B cell (primary cell): ENCODE measurements around the gene SRGAP1. TPM values are rescaled to one million over a fixed set of nuclear protein-coding genes. Genes with fewer than 3 reads are reported as not detected.

Experiments used
- ATAC-seq: fragments of 200-7000 bp; cut with Tn5 transposase; one replicate; pipeline ENCODE4 v1.10.0; 2021; ENCODE audit warnings: low read depth, mild to moderate bottlenecking, moderate number of reproducible peaks, moderate library complexity
- CTCF ChIA-PET: fragments of 350-600 bp; sonication (Branson Sonifier 250); formaldehyde crosslinking; loops from one replicate; lab custom pipeline; 2021; ENCODE audit warnings: antibody characterized with exemption, inconsistent platforms; lab: Charles Lee
- POLR2A ChIA-PET: fragments of 350-600 bp; sonication (Branson Sonifier 250); formaldehyde crosslinking; loops from one replicate; lab custom pipeline; 2021; ENCODE audit warnings: antibody characterized with exemption; lab: Charles Lee
- DNase-seq: peaks from one replicate; pipeline ENCODE4 v3.0.0; 2013
- H2AFZ ChIP-seq: 2 replicates; pipeline ENCODE4 v1.6.1; 2012; ENCODE audit warnings: mild to moderate bottlenecking, low read depth, low read length; ENCODE audit not compliant: insufficient read depth, poor library complexity, severe bottlenecking
- H3K27ac ChIP-seq, 2 donors: 1 replicate in 1 of 2; 2 replicates in 1 of 2; pipeline ENCODE4 v1.5.1; 2012 to 2013; ENCODE audit warnings: low read length in 2 of 2, mild to moderate bottlenecking in 2 of 2, moderate library complexity in 1 of 2
- H3K27me3 ChIP-seq, 4 experiments: fragments of 200-600 bp in 1 of 4; sonication (generic) in 1 of 4; replicated peaks in 1 of 4; 1 replicate in 2 of 4; 2 replicates in 2 of 4; pipeline versions ENCODE4 v1.6.1 to v1.7.0; 2013 to 2016; ENCODE audit warnings: low read length in 3 of 4, mild to moderate bottlenecking in 2 of 4, mixed read lengths in 1 of 4, moderate library complexity in 1 of 4; ENCODE audit not compliant: insufficient read depth in 4 of 4, control insufficient read depth in 3 of 4; ENCODE audit errors: control extremely low read depth in 1 of 4
- H3K36me3 ChIP-seq, 2 experiments: replicated peaks in 1 of 2; 1 replicate in 1 of 2; 2 replicates in 1 of 2; pipeline versions ENCODE4 v1.6.1 to v1.7.1; 2013; ENCODE audit warnings: low read length in 1 of 2; ENCODE audit not compliant: insufficient read depth in 2 of 2, control insufficient read depth in 1 of 2; ENCODE audit errors: control extremely low read depth in 1 of 2, extremely low read depth in 1 of 2
- H3K4me1 ChIP-seq, 2 donors: fragments of 200-600 bp in 1 of 2; sonication (generic) in 1 of 2; 1 replicate in 1 of 2; 2 replicates in 1 of 2; pipeline versions ENCODE4 v1.5.1 to v1.6.1; 2013 to 2017; ENCODE audit warnings: low read length in 2 of 2; ENCODE audit not compliant: control insufficient read depth in 2 of 2, insufficient read depth in 2 of 2
- H3K4me2 ChIP-seq: replicated peaks from 2 replicates; pipeline ENCODE3; 2012; ENCODE audit warnings: mild to moderate bottlenecking, low read depth, low read length; ENCODE audit not compliant: poor library complexity, severe bottlenecking
- H3K4me3 ChIP-seq, 5 experiments: fragments of 200-600 bp in 1 of 5; sonication (generic) in 1 of 5; 1 replicate in 3 of 5; 2 replicates in 2 of 5; pipeline versions ENCODE4 v1.5.1 to v1.7.0; 2011 to 2016; ENCODE audit warnings: low read length in 4 of 5, mild to moderate bottlenecking in 4 of 5, low read depth in 2 of 5, control low read depth in 1 of 5, moderate library complexity in 1 of 5; ENCODE audit not compliant: insufficient read depth in 1 of 5; ENCODE audit errors: control extremely low read depth in 1 of 5, extremely low read depth in 1 of 5
- H3K79me2 ChIP-seq: fragments of 200-600 bp; sonication (generic); one replicate; pipeline ENCODE4 v1.6.0; 2016; ENCODE audit warnings: low read length; ENCODE audit not compliant: control insufficient read depth, insufficient read depth
- H3K9ac ChIP-seq: fragments of 200-600 bp; sonication (generic); 2 replicates; pipeline ENCODE4 v1.6.1; 2017; ENCODE audit warnings: mild to moderate bottlenecking, low read length, moderate library complexity
- H3K9me3 ChIP-seq, 3 donors: one replicate each; pipeline versions ENCODE4 v1.6.1 to v1.7.1; 2013; ENCODE audit warnings: low read length in 2 of 3; ENCODE audit not compliant: control insufficient read depth in 2 of 3, insufficient read depth in 1 of 3; ENCODE audit errors: control extremely low read depth in 1 of 3
- H4K20me1 ChIP-seq: 2 replicates; pipeline ENCODE4 v1.6.0; 2012; ENCODE audit warnings: mild to moderate bottlenecking, low read length; ENCODE audit not compliant: insufficient read depth, control insufficient read depth, poor library complexity, severe bottlenecking
- H3K27ac Mint-ChIP-seq: one replicate; pipeline ENCODE4 v1.8.0; 2021; ENCODE audit warnings: mixed read lengths
- H3K27me3 Mint-ChIP-seq: one replicate; pipeline ENCODE4 v1.8.0; 2021; ENCODE audit warnings: mixed read lengths
- H3K4me1 Mint-ChIP-seq: one replicate; pipeline ENCODE4 v1.8.0; 2021; ENCODE audit warnings: mixed read lengths
- H3K4me3 Mint-ChIP-seq: one replicate; pipeline ENCODE4 v1.8.0; 2021; ENCODE audit warnings: mixed read lengths
- H3K9me3 Mint-ChIP-seq: one replicate; pipeline ENCODE4 v1.8.0; 2022; ENCODE audit warnings: mixed read lengths; ENCODE audit not compliant: insufficient read depth
- CTCF ChIP-seq: fragments of 200-600 bp; IDR thresholded peaks from one replicate; pipeline ENCODE4 v1.8.0; 2022; ENCODE audit warnings: antibody characterized with exemption, mild to moderate bottlenecking
- EZH2 ChIP-seq: IDR thresholded peaks from 2 replicates; pipeline ENCODE4 v1.6.1; 2012; ENCODE audit warnings: borderline replicate concordance, low read depth, mild to moderate bottlenecking, moderate library complexity, low read length; ENCODE audit not compliant: insufficient read depth, poor library complexity, severe bottlenecking
- WGBS: methylation state at CpG from one replicate; pipeline ENCODE4 v1.1.5; 2013; ENCODE audit warnings: missing lambda C conversion rate; ENCODE audit not compliant: insufficient coverage; 5-methylcytosine and 5-hydroxymethylcytosine counted together
- intact Hi-C: fragments of 100-400 bp; cut with micrococcal nuclease; formaldehyde crosslinking; loops from one replicate; pipeline ENCODE4 v1.10.0; 2022
- polyA plus RNA-seq: library from polyadenylated mRNA; depleted of rRNA; stranded (reverse); fragments of >200 nt; gene quantifications from 2 replicates; pipeline ENCODE4 v1.2.3, GENCODE V29; 2012
- total RNA-seq, 2 donors: library from RNA; stranded (reverse); fragments of 120-200 nt in 1 of 2; gene quantifications; 1 replicate in 1 of 2; 2 replicates in 1 of 2; pipeline versions ENCODE4 v1.2.3 to v1.2.4, GENCODE V29; 2013 to 2022

Gene SRGAP1
- total and polyA plus RNA-seq, 2 donors (not counting 1 experiment from before 2014, with no cell fraction given), result under 0.01 to 0.22 TPM

GRCh38 chr12:64056741-64057140 is 212.2 kb downstream of the SRGAP1 start:
- H3K27ac Mint-ChIP-seq, result no peak overlapping the region
- no peak for ATAC-seq
- Histone ChIP-seq H3K27ac (no peak overlapping the region), H3K27me3 (no peaks in the 10 kb centered on the region), H3K79me2 (no peaks in the 10 kb centered on the region), H3K9me3 (no peaks in the 10 kb centered on the region), H4K20me1 (no peaks in the 10 kb centered on the region), H3K4me2 (no peak overlapping the region), H3K4me3 (no peak overlapping the region), H3K4me1 (no peaks in the 10 kb centered on the region), H2AFZ (no peak overlapping the region), H3K9ac (no peak overlapping the region), H3K36me3 (no peaks in the 10 kb centered on the region)
- no peaks in the 10 kb centered on the region for H3K9me3 Mint-ChIP-seq
- ChIA-PET CTCF (no interaction called here), POLR2A (no interaction called here)
- intact Hi-C loops, result no loop called here
- WGBS, result 91% methylated on average over 1 of the region's 1 CpG
- H3K4me3 Mint-ChIP-seq, result no peak overlapping the region
- DNase-seq, result no peak
- no peaks in the 10 kb centered on the region for H3K27me3 Mint-ChIP-seq
- H3K4me1 Mint-ChIP-seq, result no peaks in the 10 kb centered on the region
- TF ChIP-seq EZH2, result no peak
- no peak for TF ChIP-seq CTCF

DNA sequence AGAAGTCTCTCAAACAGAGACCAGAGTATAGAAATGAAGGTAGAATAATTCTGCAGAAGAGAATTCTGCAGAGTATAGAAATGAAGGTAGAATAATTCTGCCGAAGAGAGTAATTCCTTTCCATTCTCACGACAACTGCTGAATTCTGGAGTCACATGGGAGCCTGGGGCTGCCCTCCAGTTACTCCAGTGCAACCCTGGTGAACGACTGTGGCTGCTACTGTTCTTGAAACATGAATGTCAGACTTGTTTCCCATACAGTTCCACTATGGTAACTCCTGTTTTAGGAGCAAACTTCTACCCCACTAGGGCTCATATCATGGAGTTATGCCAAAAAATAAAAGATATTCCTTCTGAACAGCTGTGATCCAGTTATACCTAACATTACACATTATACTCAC is 213.2 kb downstream of the SRGAP1 start:
- no peak overlapping the region for H3K27ac ChIP-seq
- CTCF ChIA-PET, result no interaction called here
- H3K79me2 ChIP-seq, result no peaks in the 10 kb centered on the region
- H3K9me3 Mint-ChIP-seq, result no peaks in the 10 kb centered on the region
- H3K27ac Mint-ChIP-seq, result no peak overlapping the region
- H3K27me3 ChIP-seq, result no peaks in the 10 kb centered on the region
- H2AFZ ChIP-seq, result no peak overlapping the region
- no peaks in the 10 kb centered on the region for H3K9me3 ChIP-seq
- WGBS, result 92% methylated on average over 3 of the region's 3 CpGs
- H3K36me3 ChIP-seq, result no peaks in the 10 kb centered on the region
- H3K4me2 ChIP-seq, result no peak overlapping the region
- POLR2A ChIA-PET, result no interaction called here
- no peaks in the 10 kb centered on the region for H3K4me1 Mint-ChIP-seq
- ATAC-seq (no peak), DNase-seq (no peak)
- intact Hi-C loops, result no loop called here
- H3K27me3 Mint-ChIP-seq, result no peaks in the 10 kb centered on the region
- H3K9ac ChIP-seq, result no peak overlapping the region
- H3K4me3 ChIP-seq, result no peak overlapping the region
- H4K20me1 ChIP-seq, result no peaks in the 10 kb centered on the region
- TF ChIP-seq EZH2 (no peak), CTCF (no peak)
- H3K4me3 Mint-ChIP-seq, result no peak overlapping the region
- no peaks in the 10 kb centered on the region for H3K4me1 ChIP-seq
